ENCODE measurements around the gene VWC2.

The VWC2 gene

DNA sequence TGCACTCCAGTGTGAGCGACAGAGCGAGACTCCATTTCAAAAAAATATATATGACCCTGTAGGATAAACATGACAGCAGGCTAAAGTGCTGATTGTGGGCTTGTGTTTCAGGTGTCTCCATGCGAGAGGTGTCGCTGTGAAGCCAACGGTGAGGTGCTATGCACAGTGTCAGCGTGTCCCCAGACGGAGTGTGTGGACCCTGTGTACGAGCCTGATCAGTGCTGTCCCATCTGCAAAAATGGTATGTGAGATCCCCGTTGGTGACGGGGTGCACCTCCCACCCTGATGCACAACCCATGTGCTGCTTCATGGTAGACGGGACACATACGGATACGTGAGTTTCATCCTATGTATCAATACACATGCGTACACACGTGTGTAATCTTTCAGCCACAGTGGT is 29.2 kb downstream of the VWC2 start:
- no peaks in the 10 kb centered on the region for H3K36me3 ChIP-seq (ENCODE audit: control insufficient read depth in 1 of 2, insufficient read depth in 2 of 2, low read length in 2 of 2)
- H3K27me3 ChIP-seq (ENCODE audit: control insufficient read depth in 1 of 2, insufficient read depth in 2 of 2, low read length in 2 of 2) = no peaks in the 10 kb centered on the region
- no peaks in the 10 kb centered on the region for H3K9me3 ChIP-seq (ENCODE audit: control insufficient read depth in 1 of 2, low read length in 2 of 2)
- no peaks in the 10 kb centered on the region for H3K4me1 ChIP-seq (ENCODE audit: control insufficient read depth in 1 of 2, insufficient read depth in 2 of 2, low read length in 2 of 2)
- no peak overlapping the region for H3K4me3 ChIP-seq (ENCODE audit: low read depth in 1 of 2, low read length in 2 of 2)
- H3K27ac ChIP-seq (ENCODE audit: low read depth, low read length) = no peak overlapping the region
- H3K9ac ChIP-seq (ENCODE audit: low read depth in 1 of 2, low read length in 2 of 2) = no peak overlapping the region

DNA sequence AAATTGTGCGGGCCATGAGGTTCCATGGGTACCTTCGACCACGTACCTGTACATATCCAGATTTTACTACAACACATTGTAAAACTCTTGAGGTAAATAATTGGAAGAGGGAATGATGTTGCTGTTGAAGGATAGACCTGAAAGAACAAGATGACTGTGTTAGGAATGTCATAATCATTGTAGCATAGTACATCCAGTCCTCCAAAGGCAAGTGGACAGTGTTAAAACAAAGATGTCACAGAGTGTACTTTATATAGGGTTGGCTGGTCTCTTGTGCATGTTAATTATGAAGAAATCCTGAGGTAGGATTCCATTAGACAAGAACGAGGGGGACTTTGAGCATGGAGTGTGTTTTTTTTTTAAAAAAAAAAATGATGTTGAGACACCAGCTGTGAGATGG is 30.4 kb downstream of the VWC2 start:
- H3K4me1 ChIP-seq (ENCODE audit: control insufficient read depth in 1 of 2, insufficient read depth in 2 of 2, low read length in 2 of 2) = no peaks in the 10 kb centered on the region
- H3K9ac ChIP-seq (ENCODE audit: low read depth in 1 of 2, low read length in 2 of 2) = no peak overlapping the region
- no peaks in the 10 kb centered on the region for H3K36me3 ChIP-seq (ENCODE audit: control insufficient read depth in 1 of 2, insufficient read depth in 2 of 2, low read length in 2 of 2)
- H3K27me3 ChIP-seq (ENCODE audit: control insufficient read depth in 1 of 2, insufficient read depth in 2 of 2, low read length in 2 of 2) = no peaks in the 10 kb centered on the region
- H3K4me3 ChIP-seq (ENCODE audit: low read depth in 1 of 2, low read length in 2 of 2) = no peak overlapping the region
- no peak overlapping the region for H3K27ac ChIP-seq (ENCODE audit: low read depth, low read length)
- no peaks in the 10 kb centered on the region for H3K9me3 ChIP-seq (ENCODE audit: control insufficient read depth in 1 of 2, low read length in 2 of 2)

DNA sequence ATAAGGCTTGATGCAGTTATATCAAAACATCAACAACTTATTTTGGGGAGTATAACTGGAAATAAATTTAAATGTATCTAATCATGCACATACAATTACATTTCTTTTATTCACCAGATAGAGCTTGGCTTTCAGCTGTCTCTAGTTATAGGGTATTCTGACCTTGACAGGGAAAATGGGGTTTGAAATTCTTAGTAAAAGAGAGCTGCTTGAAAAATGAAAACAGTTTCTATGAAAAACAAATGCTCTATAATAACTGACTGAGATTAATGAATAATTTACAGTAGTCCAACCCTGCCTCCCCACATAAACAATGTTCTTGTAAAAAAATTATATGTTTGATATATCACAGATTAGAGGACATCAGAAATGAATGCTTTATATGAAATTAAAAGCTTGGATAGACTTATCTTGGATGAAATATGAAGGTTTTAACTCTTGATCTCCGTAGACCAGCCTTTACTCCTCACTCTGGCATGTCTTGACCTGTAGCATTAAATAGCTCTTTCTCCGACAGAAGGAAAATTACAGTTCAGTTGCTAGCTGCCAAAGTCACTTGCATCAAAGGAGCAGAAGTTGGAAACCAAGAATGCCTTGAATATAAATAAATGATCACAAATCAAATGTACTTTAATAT is 32.1 kb downstream of the VWC2 start:
- Histone ChIP-seq H3K4me1 (ENCODE audit: control insufficient read depth in 1 of 2, insufficient read depth in 2 of 2, low read length in 2 of 2) (no peaks in the 10 kb centered on the region), H3K4me3 (ENCODE audit: low read depth in 1 of 2, low read length in 2 of 2) (no peak overlapping the region), H3K36me3 (ENCODE audit: control insufficient read depth in 1 of 2, insufficient read depth in 2 of 2, low read length in 2 of 2) (no peaks in the 10 kb centered on the region), H3K27me3 (ENCODE audit: control insufficient read depth in 1 of 2, insufficient read depth in 2 of 2, low read length in 2 of 2) (no peaks in the 10 kb centered on the region), H3K27ac (ENCODE audit: low read depth, low read length) (no peak overlapping the region), H3K9me3 (ENCODE audit: control insufficient read depth in 1 of 2, low read length in 2 of 2) (no peaks in the 10 kb centered on the region), H3K9ac (ENCODE audit: low read depth in 1 of 2, low read length in 2 of 2) (no peak overlapping the region)

DNA sequence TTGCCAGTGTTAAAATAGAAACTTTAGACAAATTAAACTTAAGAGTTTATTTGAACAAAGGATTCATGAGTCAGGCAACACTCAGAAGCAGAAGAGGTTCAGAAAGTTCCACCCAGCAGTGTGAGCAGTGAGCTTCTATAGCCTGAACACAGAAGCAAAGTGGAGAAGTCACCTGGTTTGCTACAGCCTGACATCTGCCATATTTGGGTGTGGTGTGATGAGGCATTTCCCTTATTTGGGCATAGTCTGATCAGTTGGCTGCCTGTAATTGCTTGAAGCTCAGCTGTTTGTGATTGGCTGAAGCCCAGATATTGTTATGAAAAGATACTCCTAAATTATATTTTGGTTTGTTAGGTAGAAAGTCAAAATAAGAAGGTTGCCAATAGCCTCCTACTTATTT is 39.1 kb downstream of the VWC2 start:
- no peak overlapping the region for H3K9ac ChIP-seq (ENCODE audit: low read depth in 1 of 2, low read length in 2 of 2)
- no peaks in the 10 kb centered on the region for H3K4me1 ChIP-seq (ENCODE audit: control insufficient read depth in 1 of 2, insufficient read depth in 2 of 2, low read length in 2 of 2)
- H3K27ac ChIP-seq (ENCODE audit: low read depth, low read length) = no peak overlapping the region
- no peaks in the 10 kb centered on the region for H3K9me3 ChIP-seq (ENCODE audit: control insufficient read depth in 1 of 2, low read length in 2 of 2)
- H3K4me3 ChIP-seq (ENCODE audit: low read depth in 1 of 2, low read length in 2 of 2) = no peak overlapping the region
- H3K36me3 ChIP-seq (ENCODE audit: control insufficient read depth in 1 of 2, insufficient read depth in 2 of 2, low read length in 2 of 2) = no peaks in the 10 kb centered on the region
- no peaks in the 10 kb centered on the region for H3K27me3 ChIP-seq (ENCODE audit: control insufficient read depth in 1 of 2, insufficient read depth in 2 of 2, low read length in 2 of 2)

DNA sequence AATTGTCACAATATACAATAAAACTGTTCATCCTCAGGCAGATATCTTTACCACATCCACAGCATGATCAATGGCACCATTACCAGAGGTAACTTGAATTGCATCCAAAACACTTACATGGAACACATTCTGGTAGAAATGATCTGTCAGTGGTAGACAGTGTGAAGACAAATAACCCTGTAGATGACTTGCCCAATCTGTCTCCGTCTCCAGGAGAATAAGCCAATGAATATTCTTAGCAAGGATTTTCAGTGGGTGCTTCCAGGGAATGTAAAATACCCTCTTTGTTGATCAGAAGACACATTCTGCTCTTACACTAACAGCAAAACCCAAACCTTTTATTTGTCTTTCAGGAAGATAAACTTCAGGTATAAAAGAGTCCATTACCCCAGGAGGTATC is 43.8 kb downstream of the VWC2 start:
- H3K4me1 ChIP-seq (ENCODE audit: control insufficient read depth in 1 of 2, insufficient read depth in 2 of 2, low read length in 2 of 2) = no peaks in the 10 kb centered on the region
- H3K4me3 ChIP-seq (ENCODE audit: low read depth in 1 of 2, low read length in 2 of 2) = no peak overlapping the region
- no peak overlapping the region for H3K9ac ChIP-seq (ENCODE audit: low read depth in 1 of 2, low read length in 2 of 2)
- H3K27ac ChIP-seq (ENCODE audit: low read depth, low read length) = no peak overlapping the region
- H3K9me3 ChIP-seq (ENCODE audit: control insufficient read depth in 1 of 2, low read length in 2 of 2) = no peaks in the 10 kb centered on the region
- no peaks in the 10 kb centered on the region for H3K36me3 ChIP-seq (ENCODE audit: control insufficient read depth in 1 of 2, insufficient read depth in 2 of 2, low read length in 2 of 2)
- H3K27me3 ChIP-seq (ENCODE audit: control insufficient read depth in 1 of 2, insufficient read depth in 2 of 2, low read length in 2 of 2) = no peaks in the 10 kb centered on the region

DNA sequence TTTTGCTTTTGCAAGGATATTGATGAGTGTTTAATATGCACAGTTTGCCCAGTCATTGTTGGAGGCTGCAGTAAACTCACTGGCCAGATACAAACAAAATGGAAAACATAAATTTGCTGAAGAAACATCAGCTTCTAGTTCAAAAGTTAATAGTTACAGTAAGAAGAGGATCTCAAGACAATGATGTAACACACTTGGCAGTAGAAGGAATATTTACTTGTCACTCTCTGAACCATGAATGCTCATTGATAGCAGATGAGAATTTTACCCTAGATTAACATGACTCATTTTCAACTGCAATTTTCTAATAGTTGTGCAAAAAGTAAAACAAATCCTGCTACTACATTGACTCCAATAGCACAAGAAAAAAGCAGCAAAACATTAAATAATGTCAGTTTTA is 47.7 kb downstream of the VWC2 start:
- Histone ChIP-seq H3K27me3 (ENCODE audit: control insufficient read depth in 1 of 2, insufficient read depth in 2 of 2, low read length in 2 of 2) (no peaks in the 10 kb centered on the region), H3K36me3 (ENCODE audit: control insufficient read depth in 1 of 2, insufficient read depth in 2 of 2, low read length in 2 of 2) (no peaks in the 10 kb centered on the region), H3K4me1 (ENCODE audit: control insufficient read depth in 1 of 2, insufficient read depth in 2 of 2, low read length in 2 of 2) (no peaks in the 10 kb centered on the region), H3K4me3 (ENCODE audit: low read depth in 1 of 2, low read length in 2 of 2) (no peak overlapping the region), H3K9ac (ENCODE audit: low read depth in 1 of 2, low read length in 2 of 2) (no peak overlapping the region), H3K27ac (ENCODE audit: low read depth, low read length) (no peak overlapping the region), H3K9me3 (ENCODE audit: control insufficient read depth in 1 of 2, low read length in 2 of 2) (peaks cover 0 to 2% of the 10 kb centered on the region in 2 donors)

DNA sequence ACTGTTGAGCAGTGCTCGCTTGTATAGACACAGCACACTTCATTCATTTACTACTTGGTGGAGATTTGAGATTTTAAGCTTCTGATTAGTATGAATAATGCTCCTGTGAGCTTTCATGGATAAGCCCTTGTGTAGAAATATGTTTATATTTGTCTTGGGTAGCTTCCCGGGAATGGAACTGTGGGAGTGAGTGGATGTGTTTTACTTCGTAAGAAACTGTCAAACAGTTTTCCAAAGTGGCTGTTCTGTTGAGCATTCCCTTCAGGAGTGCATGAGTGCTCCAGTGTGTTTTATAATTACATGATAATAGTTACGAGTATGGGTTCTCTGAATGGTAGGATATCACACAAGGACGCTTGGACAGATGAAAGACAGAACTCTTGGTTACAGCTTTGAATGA is 49.4 kb downstream of the VWC2 start:
- no peaks in the 10 kb centered on the region for H3K27me3 ChIP-seq (ENCODE audit: control insufficient read depth in 1 of 2, insufficient read depth in 2 of 2, low read length in 2 of 2)
- no peak overlapping the region for H3K9ac ChIP-seq (ENCODE audit: low read depth in 1 of 2, low read length in 2 of 2)
- no peak overlapping the region for H3K4me3 ChIP-seq (ENCODE audit: low read depth in 1 of 2, low read length in 2 of 2)
- H3K9me3 ChIP-seq (ENCODE audit: control insufficient read depth in 1 of 2, low read length in 2 of 2) = peaks cover 0 to 2% of the 10 kb centered on the region in 2 donors
- no peak overlapping the region for H3K27ac ChIP-seq (ENCODE audit: low read depth, low read length)
- no peaks in the 10 kb centered on the region for H3K4me1 ChIP-seq (ENCODE audit: control insufficient read depth in 1 of 2, insufficient read depth in 2 of 2, low read length in 2 of 2)
- no peaks in the 10 kb centered on the region for H3K36me3 ChIP-seq (ENCODE audit: control insufficient read depth in 1 of 2, insufficient read depth in 2 of 2, low read length in 2 of 2)

DNA sequence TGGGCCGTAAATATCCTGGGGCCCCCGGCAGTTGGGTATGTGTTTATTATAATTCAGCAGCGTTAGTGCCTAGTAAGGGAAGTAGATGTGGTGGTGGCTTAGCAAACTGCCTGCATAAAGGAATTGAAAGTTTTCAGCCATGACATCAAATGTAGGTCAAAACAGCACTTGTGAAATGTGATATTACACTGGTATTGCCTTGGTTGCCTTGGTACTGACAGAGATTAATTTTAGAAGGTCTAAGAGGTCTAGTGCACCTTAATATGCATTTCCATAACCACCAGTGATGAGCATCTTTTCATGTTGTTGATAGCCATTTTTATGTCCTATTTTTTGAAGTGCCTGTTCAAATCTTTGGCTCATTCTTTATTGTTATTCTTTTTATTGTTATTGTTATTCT is 50.1 kb downstream of the VWC2 start:
- H3K36me3 ChIP-seq (ENCODE audit: control insufficient read depth in 1 of 2, insufficient read depth in 2 of 2, low read length in 2 of 2) = no peaks in the 10 kb centered on the region
- no peak overlapping the region for H3K27ac ChIP-seq (ENCODE audit: low read depth, low read length)
- no peaks in the 10 kb centered on the region for H3K27me3 ChIP-seq (ENCODE audit: control insufficient read depth in 1 of 2, insufficient read depth in 2 of 2, low read length in 2 of 2)
- peaks cover 0 to 2% of the 10 kb centered on the region in 2 donors for H3K9me3 ChIP-seq (ENCODE audit: control insufficient read depth in 1 of 2, low read length in 2 of 2)
- no peak overlapping the region for H3K9ac ChIP-seq (ENCODE audit: low read depth in 1 of 2, low read length in 2 of 2)
- H3K4me3 ChIP-seq (ENCODE audit: low read depth in 1 of 2, low read length in 2 of 2) = no peak overlapping the region
- H3K4me1 ChIP-seq (ENCODE audit: control insufficient read depth in 1 of 2, insufficient read depth in 2 of 2, low read length in 2 of 2) = no peaks in the 10 kb centered on the region

DNA sequence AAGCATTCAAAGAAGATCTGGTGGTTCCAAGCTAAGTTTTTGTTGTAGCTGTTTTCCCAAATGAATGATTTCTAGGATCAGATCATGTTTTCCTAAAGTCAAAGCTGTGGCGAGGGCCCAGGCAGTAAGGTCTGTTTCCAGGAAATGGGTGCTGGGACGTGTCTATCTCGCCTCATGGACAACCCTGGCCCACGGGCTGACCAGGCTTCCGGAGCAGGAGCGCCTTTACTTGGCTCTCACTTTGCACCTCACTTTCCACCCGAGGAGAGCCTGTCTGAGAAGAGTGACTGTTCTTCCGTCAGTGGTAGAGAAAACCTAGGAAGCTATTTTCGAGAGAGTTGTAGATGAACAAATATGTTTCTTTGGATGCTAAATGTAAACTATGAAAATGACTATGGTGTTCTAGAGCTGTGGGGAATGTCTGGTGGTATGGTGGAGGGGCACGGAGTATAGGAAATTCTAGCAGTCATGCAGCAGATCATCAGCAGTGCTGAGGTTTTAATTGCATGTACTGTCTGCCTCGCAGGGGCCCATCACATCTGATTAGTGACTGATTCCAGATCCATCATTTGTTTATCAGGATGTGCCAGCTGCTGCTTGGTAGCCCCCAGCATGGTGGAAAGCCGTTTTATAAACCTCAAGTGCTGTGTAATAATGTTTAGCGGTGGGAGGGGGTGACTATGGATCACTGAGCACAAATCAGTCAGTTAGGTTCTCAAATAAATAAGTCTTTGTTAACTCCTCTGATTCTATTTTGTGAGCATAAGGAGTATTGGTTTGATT is 66.6 kb downstream of the VWC2 start:
- Histone ChIP-seq H3K27ac (ENCODE audit: low read depth, low read length) (no peak overlapping the region), H3K36me3 (ENCODE audit: control insufficient read depth in 1 of 2, insufficient read depth in 2 of 2, low read length in 2 of 2) (no peaks in the 10 kb centered on the region), H3K4me1 (ENCODE audit: control insufficient read depth in 1 of 2, insufficient read depth in 2 of 2, low read length in 2 of 2) (no peaks in the 10 kb centered on the region), H3K4me3 (ENCODE audit: low read depth in 1 of 2, low read length in 2 of 2) (no peak overlapping the region), H3K27me3 (ENCODE audit: control insufficient read depth in 1 of 2, insufficient read depth in 2 of 2, low read length in 2 of 2) (no peaks in the 10 kb centered on the region), H3K9me3 (ENCODE audit: control insufficient read depth in 1 of 2, low read length in 2 of 2) (no peaks in the 10 kb centered on the region), H3K9ac (ENCODE audit: low read depth in 1 of 2, low read length in 2 of 2) (no peak overlapping the region)

DNA sequence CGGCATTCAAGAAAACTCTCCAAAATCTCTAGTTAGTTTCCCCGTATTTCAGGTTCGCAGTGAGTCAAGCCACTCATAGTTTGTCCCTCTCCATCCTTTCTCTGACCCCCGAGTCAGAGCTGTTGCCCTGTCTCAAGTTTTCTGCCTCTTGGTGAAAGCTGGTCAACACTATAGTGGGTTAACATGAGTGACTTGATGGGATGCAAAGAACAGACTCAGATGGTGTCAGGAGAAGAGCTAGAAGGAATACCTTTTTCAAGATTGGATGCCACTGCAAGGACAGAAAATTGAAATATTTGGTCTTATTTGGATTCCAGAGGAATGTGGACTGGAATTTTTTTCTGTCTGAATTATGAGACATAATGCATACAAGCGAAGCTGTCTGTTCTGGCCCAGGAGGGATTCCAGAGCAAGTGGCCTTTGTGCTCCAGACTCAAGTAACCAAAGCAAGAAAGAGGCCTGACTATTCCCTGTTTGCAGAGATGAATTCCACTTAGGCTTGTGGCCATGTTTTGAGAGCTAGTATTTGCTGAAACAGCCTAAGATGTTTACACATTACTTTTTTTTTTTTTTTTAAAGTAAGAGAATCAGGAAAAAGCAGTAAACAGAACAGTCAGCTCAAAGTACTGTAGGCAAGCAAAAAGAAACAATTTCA is 67.4 kb downstream of the VWC2 start:
- H3K27ac ChIP-seq (ENCODE audit: low read depth, low read length) = no peak overlapping the region
- H3K9me3 ChIP-seq (ENCODE audit: control insufficient read depth in 1 of 2, low read length in 2 of 2) = no peaks in the 10 kb centered on the region
- no peaks in the 10 kb centered on the region for H3K36me3 ChIP-seq (ENCODE audit: control insufficient read depth in 1 of 2, insufficient read depth in 2 of 2, low read length in 2 of 2)

More for the DNA sequence above, 67.4 kb downstream of the VWC2 start:
- Histone ChIP-seq H3K27me3 (ENCODE audit: control insufficient read depth in 1 of 2, insufficient read depth in 2 of 2, low read length in 2 of 2) (no peaks in the 10 kb centered on the region), H3K9ac (ENCODE audit: low read depth in 1 of 2, low read length in 2 of 2) (no peak overlapping the region), H3K4me1 (ENCODE audit: control insufficient read depth in 1 of 2, insufficient read depth in 2 of 2, low read length in 2 of 2) (no peaks in the 10 kb centered on the region), H3K4me3 (ENCODE audit: low read depth in 1 of 2, low read length in 2 of 2) (no peak overlapping the region)
